ENCODE measurements around the gene LIG1. TPM values are rescaled to one million over a fixed set of nuclear protein-coding genes. Genes with fewer than 3 reads are reported as not detected.

LIG1 gene
- total and polyA plus RNA-seq, 2 of the 13 experiments (the other 11 are each of a cell fraction or from before 2014, with no cell fraction given) = 20.1 to 64.4 TPM

DNA sequence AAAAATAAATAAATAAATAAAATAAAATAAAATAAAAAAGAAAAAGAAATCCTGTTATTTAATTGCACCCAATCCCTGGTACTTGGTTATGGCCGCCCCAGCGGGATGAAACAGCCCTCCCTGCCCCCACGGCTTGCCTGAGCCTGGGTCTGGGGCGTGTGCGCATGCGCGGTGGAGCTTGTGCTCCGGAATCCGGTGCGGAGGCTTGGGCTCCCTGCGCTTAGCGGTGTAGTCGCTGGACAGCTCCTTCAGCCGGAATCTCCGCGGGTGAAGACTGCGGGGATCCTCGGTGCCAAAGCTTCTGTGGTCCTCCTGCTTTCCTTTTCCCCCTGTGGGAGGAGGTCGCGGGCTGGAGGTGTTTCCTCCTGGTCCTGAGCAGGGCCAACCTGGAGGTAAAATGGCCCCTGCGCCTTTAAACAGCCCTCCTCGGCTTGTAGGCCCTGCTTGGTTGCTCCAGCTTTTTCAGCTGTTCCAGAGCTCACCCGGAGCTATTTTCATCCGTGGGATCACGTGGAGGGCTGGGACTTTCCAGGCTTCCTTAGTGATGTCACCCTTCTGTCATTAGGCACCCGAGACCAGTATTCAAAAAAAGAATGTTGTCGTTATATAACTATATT, 59.7 kb downstream of the LIG1 start, which contains the start of gene PLA2G4C (continued):
- TF ChIP-seq, protein P1, sequence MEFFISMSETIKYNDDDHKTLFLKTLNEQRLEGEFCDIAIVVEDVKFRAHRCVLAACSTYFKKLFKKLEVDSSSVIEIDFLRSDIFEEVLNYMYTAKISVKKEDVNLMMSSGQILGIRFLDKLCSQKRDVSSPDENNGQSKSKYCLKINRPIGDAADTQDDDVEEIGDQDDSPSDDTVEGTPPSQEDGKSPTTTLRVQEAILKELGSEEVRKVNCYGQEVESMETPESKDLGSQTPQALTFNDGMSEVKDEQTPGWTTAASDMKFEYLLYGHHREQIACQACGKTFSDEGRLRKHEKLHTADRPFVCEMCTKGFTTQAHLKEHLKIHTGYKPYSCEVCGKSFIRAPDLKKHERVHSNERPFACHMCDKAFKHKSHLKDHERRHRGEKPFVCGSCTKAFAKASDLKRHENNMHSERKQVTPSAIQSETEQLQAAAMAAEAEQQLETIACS (CRISPR knock-in tag; IDR thresholded peaks at IDR 0.05) = no peak
- TF ChIP-seq AHR (CRISPR knock-in tag; IDR thresholded peaks at IDR 0.05) (0 out of 2 replicates have a peak, but pooled peaks have one; percentile 46), ATF7-NPFF (CRISPR knock-in tag; IDR thresholded peaks at IDR 0.05; ENCODE audit: low read depth) (no peak), EHMT2 (IDR thresholded peaks at IDR 0.05; ENCODE audit: borderline replicate concordance, low read depth, low read length) (no peak), ZNF570 (CRISPR knock-in tag; IDR thresholded peaks at IDR 0.05; ENCODE audit: borderline replicate concordance) (no peak), NFYC (CRISPR knock-in tag; IDR thresholded peaks at IDR 0.05) (no peak), GZF1 (CRISPR knock-in tag; IDR thresholded peaks at IDR 0.05) (no peak), ZNF251 (CRISPR knock-in tag; IDR thresholded peaks at IDR 0.05) (no peak), MZF1 (CRISPR knock-in tag; IDR thresholded peaks at IDR 0.05; ENCODE audit: borderline replicate concordance) (no peak), CREB1 (IDR thresholded peaks at IDR 0.05) (0 out of 2 replicates have a peak, but pooled peaks have one; percentile 24), CREB1 (CRISPR knock-in tag; IDR thresholded peaks at IDR 0.05) (no peak), MIER3 (CRISPR knock-in tag; IDR thresholded peaks at IDR 0.05; ENCODE audit: borderline replicate concordance) (peak; percentile 29; the same call in 1 of the 2 replicates), SMAD1 (CRISPR knock-in tag; IDR thresholded peaks at IDR 0.05; ENCODE audit: borderline replicate concordance, low read depth) (peak; percentile 55; the same call in 1 of the 2 replicates), ZNF556 (CRISPR knock-in tag; IDR thresholded peaks at IDR 0.05; ENCODE audit: borderline replicate concordance) (no peak), MED8 (CRISPR knock-in tag; IDR thresholded peaks at IDR 0.05; ENCODE audit: insufficient replicate concordance) (no peak), HDAC2 (CRISPR knock-in tag; IDR thresholded peaks at IDR 0.05) (peak; percentile 12; the same call in 1 of the 2 replicates), ZSCAN9 (CRISPR knock-in tag; IDR thresholded peaks at IDR 0.05; ENCODE audit: borderline replicate concordance) (0 out of 2 replicates have a peak, but pooled peaks have one; percentile 64)
- TF ChIP-seq, protein P2, sequence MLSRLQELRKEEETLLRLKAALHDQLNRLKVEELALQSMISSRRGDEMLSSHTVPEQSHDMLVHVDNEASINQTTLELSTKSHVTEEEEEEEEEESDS (CRISPR knock-in tag; IDR thresholded peaks at IDR 0.05; ENCODE audit: borderline replicate concordance) = no peak
- TF ChIP-seq, protein P3, sequence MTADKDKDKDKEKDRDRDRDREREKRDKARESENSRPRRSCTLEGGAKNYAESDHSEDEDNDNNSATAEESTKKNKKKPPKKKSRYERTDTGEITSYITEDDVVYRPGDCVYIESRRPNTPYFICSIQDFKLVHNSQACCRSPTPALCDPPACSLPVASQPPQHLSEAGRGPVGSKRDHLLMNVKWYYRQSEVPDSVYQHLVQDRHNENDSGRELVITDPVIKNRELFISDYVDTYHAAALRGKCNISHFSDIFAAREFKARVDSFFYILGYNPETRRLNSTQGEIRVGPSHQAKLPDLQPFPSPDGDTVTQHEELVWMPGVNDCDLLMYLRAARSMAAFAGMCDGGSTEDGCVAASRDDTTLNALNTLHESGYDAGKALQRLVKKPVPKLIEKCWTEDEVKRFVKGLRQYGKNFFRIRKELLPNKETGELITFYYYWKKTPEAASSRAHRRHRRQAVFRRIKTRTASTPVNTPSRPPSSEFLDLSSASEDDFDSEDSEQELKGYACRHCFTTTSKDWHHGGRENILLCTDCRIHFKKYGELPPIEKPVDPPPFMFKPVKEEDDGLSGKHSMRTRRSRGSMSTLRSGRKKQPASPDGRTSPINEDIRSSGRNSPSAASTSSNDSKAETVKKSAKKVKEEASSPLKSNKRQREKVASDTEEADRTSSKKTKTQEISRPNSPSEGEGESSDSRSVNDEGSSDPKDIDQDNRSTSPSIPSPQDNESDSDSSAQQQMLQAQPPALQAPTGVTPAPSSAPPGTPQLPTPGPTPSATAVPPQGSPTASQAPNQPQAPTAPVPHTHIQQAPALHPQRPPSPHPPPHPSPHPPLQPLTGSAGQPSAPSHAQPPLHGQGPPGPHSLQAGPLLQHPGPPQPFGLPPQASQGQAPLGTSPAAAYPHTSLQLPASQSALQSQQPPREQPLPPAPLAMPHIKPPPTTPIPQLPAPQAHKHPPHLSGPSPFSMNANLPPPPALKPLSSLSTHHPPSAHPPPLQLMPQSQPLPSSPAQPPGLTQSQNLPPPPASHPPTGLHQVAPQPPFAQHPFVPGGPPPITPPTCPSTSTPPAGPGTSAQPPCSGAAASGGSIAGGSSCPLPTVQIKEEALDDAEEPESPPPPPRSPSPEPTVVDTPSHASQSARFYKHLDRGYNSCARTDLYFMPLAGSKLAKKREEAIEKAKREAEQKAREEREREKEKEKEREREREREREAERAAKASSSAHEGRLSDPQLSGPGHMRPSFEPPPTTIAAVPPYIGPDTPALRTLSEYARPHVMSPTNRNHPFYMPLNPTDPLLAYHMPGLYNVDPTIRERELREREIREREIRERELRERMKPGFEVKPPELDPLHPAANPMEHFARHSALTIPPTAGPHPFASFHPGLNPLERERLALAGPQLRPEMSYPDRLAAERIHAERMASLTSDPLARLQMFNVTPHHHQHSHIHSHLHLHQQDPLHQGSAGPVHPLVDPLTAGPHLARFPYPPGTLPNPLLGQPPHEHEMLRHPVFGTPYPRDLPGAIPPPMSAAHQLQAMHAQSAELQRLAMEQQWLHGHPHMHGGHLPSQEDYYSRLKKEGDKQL (CRISPR knock-in tag; IDR thresholded peaks at IDR 0.05; ENCODE audit: low read depth) = no peak
- TF ChIP-seq, protein P4, sequence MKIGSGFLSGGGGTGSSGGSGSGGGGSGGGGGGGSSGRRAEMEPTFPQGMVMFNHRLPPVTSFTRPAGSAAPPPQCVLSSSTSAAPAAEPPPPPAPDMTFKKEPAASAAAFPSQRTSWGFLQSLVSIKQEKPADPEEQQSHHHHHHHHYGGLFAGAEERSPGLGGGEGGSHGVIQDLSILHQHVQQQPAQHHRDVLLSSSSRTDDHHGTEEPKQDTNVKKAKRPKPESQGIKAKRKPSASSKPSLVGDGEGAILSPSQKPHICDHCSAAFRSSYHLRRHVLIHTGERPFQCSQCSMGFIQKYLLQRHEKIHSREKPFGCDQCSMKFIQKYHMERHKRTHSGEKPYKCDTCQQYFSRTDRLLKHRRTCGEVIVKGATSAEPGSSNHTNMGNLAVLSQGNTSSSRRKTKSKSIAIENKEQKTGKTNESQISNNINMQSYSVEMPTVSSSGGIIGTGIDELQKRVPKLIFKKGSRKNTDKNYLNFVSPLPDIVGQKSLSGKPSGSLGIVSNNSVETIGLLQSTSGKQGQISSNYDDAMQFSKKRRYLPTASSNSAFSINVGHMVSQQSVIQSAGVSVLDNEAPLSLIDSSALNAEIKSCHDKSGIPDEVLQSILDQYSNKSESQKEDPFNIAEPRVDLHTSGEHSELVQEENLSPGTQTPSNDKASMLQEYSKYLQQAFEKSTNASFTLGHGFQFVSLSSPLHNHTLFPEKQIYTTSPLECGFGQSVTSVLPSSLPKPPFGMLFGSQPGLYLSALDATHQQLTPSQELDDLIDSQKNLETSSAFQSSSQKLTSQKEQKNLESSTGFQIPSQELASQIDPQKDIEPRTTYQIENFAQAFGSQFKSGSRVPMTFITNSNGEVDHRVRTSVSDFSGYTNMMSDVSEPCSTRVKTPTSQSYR (CRISPR knock-in tag; IDR thresholded peaks at IDR 0.05; ENCODE audit: borderline replicate concordance) = peak; percentile 86
